A673 (cell line): Measurements from ENCODE around the gene FTO. TPM values are rescaled to one million over a fixed set of nuclear protein-coding genes. Genes with fewer than 3 reads are reported as not detected.

ENCODE experiments used
- BruUV-seq: library from RNA; stranded (reverse); fragments of 400-500 nt; replicated peaks from 2 replicates; lab custom pipeline; 2021; lab: Mats Ljungman, UMichigan
- CTCF ChIA-PET: fragments of 300-600 bp; sonication (Branson Sonifier 250); formaldehyde crosslinking; loops from one replicate; lab custom pipeline; 2022; ENCODE audit warnings: antibody characterized with exemption; lab: Charles Lee
- POLR2A ChIA-PET: fragments of 300-600 bp; sonication (Branson Sonifier 250); formaldehyde crosslinking; loops from one replicate; lab custom pipeline; 2022; ENCODE audit warnings: antibody characterized with exemption; ENCODE audit not compliant: low non-redundant PET; lab: Charles Lee
- DNase-seq: peaks from one replicate; pipeline ENCODE4 v3.0.0-alpha.2; 2015; ENCODE audit warnings: low spot score
- H3K27ac ChIP-seq: fragments of 200-600 bp; sonication (generic); 2 replicates; pipeline ENCODE4 v1.5.1; 2016; ENCODE audit warnings: mixed run types, low read depth, mild to moderate bottlenecking, mixed read lengths, antibody characterized with exemption, low read length; ENCODE audit not compliant: poor library complexity, severe bottlenecking
- H3K27me3 ChIP-seq: fragments of 200-600 bp; sonication (generic); replicated peaks from 2 replicates; pipeline ENCODE4 v1.6.1; 2017; ENCODE audit warnings: mixed run types, low read depth, mild to moderate bottlenecking, mixed read lengths, antibody characterized with exemption, low read length; ENCODE audit not compliant: insufficient read depth, poor library complexity
- H3K36me3 ChIP-seq: fragments of 200-600 bp; sonication (generic); 2 replicates; pipeline ENCODE4 v1.6.1; 2016; ENCODE audit warnings: mixed run types, mild to moderate bottlenecking, mixed read lengths, antibody characterized with exemption, low read length; ENCODE audit not compliant: insufficient read depth, poor library complexity, severe bottlenecking
- H3K4me1 ChIP-seq: fragments of 200-600 bp; sonication (generic); 2 replicates; pipeline ENCODE4 v1.6.1; 2017; ENCODE audit warnings: mixed run types, mild to moderate bottlenecking, mixed read lengths, antibody characterized with exemption, low read length; ENCODE audit not compliant: insufficient read depth, poor library complexity, severe bottlenecking
- H3K4me3 ChIP-seq: fragments of 200-600 bp; sonication (generic); 2 replicates; pipeline ENCODE4 v1.5.1; 2016; ENCODE audit warnings: low read depth, mixed run types, mild to moderate bottlenecking, mixed read lengths, low read length; ENCODE audit not compliant: poor library complexity, severe bottlenecking
- H3K9me3 ChIP-seq: fragments of 200-600 bp; sonication (generic); 2 replicates; pipeline ENCODE4 v1.6.1; 2016; ENCODE audit warnings: mixed run types, low read depth, mild to moderate bottlenecking, mixed read lengths, antibody characterized with exemption, low read length; ENCODE audit not compliant: poor library complexity, severe bottlenecking
- EZH2 ChIP-seq: fragments of 200-600 bp; sonication (generic); IDR thresholded peaks from 2 replicates; pipeline ENCODE4 v1.6.1; 2017; ENCODE audit warnings: borderline replicate concordance, low read depth, mild to moderate bottlenecking, mixed read lengths, antibody characterized with exemption, low read length; ENCODE audit not compliant: poor library complexity, severe bottlenecking
- intact Hi-C: fragments of 100-400 bp; cut with micrococcal nuclease; formaldehyde crosslinking; loops from one replicate; pipeline ENCODE4 v1.10.0; 2022; ENCODE audit not compliant: unreplicated experiment
- total RNA-seq: library from RNA; stranded (reverse); gene quantifications from 2 replicates; pipeline ENCODE4 v1.2.3, GENCODE V29; 2021
- TF ChIP-seq, protein P1 (sequence below): fragments of 300-800, 200-600 bp; sonication (generic); conservative IDR thresholded peaks from 2 replicates; pipeline ENCODE4 v1.5.1; 2017; ENCODE audit warnings: low read depth, mild to moderate bottlenecking, antibody characterized with exemption, low read length, moderate library complexity, mixed read lengths

The FTO gene
- total RNA-seq, 1 experiment from 2014 or later, result 73.4 TPM

DNA sequence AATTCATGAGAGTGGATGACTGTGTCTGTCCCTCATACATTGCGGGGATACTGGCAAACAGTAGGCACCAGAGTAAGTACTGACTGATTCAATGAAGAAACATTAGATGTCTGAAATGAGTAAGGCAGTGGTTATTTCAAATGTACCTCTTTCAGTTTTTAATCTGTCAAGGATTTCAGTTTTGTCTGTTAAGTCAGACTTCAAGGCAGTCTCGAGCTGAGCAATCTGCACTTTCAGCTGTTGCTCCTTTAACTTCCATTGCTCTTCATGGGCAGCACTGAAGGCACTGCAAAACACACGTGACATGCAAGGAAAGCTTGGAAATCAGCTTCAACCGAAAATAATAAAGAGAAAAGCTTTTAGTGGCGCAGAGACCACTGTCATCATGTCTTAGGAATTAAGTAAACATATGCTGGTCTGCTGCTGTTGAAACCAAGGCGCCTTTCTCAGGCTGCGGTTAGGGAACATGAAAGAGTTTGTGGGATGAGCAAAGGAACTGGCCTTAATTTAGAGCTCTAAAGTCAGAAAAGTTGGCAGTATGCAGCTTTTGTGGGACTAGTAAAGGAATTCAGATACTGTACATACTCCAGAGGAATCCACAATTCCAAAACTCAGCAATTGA lies 39.1 kb upstream of the FTO start:
- Histone ChIP-seq H3K4me3 (no peak overlapping the region), H3K9me3 (no peaks in the 10 kb centered on the region), H3K4me1 (no peaks in the 10 kb centered on the region), H3K27me3 (no peaks in the 10 kb centered on the region), H3K36me3 (no peaks in the 10 kb centered on the region), H3K27ac (no peak overlapping the region)
- intact Hi-C loops, result no loop called here
- DNase-seq, result no peak
- ChIA-PET POLR2A (no interaction called here), CTCF (no interaction called here)
- no peak for TF ChIP-seq EZH2
- TF ChIP-seq, protein P1, sequence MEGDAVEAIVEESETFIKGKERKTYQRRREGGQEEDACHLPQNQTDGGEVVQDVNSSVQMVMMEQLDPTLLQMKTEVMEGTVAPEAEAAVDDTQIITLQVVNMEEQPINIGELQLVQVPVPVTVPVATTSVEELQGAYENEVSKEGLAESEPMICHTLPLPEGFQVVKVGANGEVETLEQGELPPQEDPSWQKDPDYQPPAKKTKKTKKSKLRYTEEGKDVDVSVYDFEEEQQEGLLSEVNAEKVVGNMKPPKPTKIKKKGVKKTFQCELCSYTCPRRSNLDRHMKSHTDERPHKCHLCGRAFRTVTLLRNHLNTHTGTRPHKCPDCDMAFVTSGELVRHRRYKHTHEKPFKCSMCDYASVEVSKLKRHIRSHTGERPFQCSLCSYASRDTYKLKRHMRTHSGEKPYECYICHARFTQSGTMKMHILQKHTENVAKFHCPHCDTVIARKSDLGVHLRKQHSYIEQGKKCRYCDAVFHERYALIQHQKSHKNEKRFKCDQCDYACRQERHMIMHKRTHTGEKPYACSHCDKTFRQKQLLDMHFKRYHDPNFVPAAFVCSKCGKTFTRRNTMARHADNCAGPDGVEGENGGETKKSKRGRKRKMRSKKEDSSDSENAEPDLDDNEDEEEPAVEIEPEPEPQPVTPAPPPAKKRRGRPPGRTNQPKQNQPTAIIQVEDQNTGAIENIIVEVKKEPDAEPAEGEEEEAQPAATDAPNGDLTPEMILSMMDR, result no peak
- no TSS peak for BruUV-seq

DNA sequence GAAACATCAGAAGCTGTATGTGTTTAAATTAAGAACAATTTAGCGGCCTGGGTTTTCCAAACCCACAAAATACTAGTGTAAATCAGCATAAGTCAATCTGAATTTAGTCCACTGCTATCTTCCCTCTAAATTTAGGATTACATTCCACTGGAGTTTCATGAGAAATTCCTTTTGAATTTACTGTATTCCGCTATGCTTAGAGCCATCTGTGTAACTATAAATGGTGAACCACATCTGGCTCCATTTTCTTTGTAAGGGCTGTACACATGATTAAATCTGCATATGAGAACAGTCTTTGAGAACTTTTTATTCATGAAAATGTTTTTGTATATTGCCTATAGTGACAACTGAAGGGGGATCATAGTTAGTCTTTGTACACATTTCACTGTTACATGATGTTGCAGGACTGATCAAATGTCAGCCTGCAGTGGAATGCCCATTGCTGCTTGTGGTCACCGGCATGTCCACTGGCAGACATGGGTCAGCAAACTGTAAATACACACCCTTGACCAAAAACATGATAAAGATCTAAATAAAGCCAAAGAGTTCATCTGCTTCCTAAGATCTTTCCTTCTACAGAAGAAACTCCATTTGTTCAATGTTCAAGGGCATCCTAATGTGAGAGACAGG lies 37.1 kb upstream of the FTO start:
- H3K36me3 ChIP-seq, result no peaks in the 10 kb centered on the region
- POLR2A ChIA-PET, result no interaction called here
- CTCF ChIA-PET, result no interaction called here

DNA sequence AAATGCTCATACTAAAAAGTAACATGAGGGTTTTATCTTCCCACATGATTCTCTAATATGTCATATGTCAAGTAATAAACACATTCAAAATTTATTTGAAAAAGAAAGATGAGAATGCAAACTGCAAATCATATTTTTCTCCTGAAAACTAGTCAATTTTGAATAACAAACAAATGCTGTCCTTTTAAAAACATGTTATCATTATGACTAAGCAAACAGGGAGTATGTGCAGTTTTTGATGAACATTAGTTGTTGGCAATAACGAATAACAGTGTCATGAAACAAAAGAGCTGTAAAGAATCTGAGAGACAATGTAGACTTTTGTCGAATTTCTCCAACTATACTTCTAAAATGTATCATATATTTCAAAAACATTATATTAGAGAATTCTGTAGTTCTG lies 35.1 kb upstream of the FTO start:
- TF ChIP-seq, protein P1, result no peak
- no peak for TF ChIP-seq EZH2
- intact Hi-C loops, result no loop called here
- ChIA-PET POLR2A (no interaction called here), CTCF (no interaction called here)
- Histone ChIP-seq H3K36me3 (no peaks in the 10 kb centered on the region), H3K4me3 (no peak overlapping the region), H3K9me3 (no peaks in the 10 kb centered on the region), H3K27ac (no peak overlapping the region), H3K4me1 (peaks cover 3% of the 10 kb centered on the region), H3K27me3 (no peaks in the 10 kb centered on the region)
- no TSS peak for BruUV-seq
- DNase-seq, result no peak

More for the DNA sequence above, 37.1 kb upstream of the FTO start:
- no peaks in the 10 kb centered on the region for H3K27me3 ChIP-seq
- no TSS peak for BruUV-seq
- no peak overlapping the region for H3K4me3 ChIP-seq
- no peaks in the 10 kb centered on the region for H3K4me1 ChIP-seq
- intact Hi-C loops, result no loop called here
- TF ChIP-seq, protein P1, result no peak
- TF ChIP-seq EZH2, result no peak
- H3K9me3 ChIP-seq, result no peaks in the 10 kb centered on the region
- no peak for DNase-seq
- H3K27ac ChIP-seq, result no peak overlapping the region
